ENCODE measurements around the gene N4BP2L2.

The N4BP2L2 gene

GRCh38 chr13:32495841-32496240 lies 42.8 kb downstream of the N4BP2L2 start:
- Histone ChIP-seq H3K27me3 (replicated peaks in 2 of 5; ENCODE audit: control insufficient read depth in 4 of 5, insufficient read depth in 5 of 5, low read length in 4 of 5) (no peaks in the 10 kb centered on the region), H3K27ac (ENCODE audit: insufficient read depth in 1 of 2, low read depth in 1 of 2, low read length in 2 of 2, poor library complexity in 1 of 2, severe bottlenecking in 2 of 2) (no peak overlapping the region), H3K9me3 (ENCODE audit: control extremely low read depth in 1 of 5, control insufficient read depth in 4 of 5, insufficient read depth in 2 of 5, low read depth in 1 of 5, low read length in 4 of 5) (no peaks in the 10 kb centered on the region), H3K36me3 (ENCODE audit: control insufficient read depth in 4 of 4, insufficient read depth in 4 of 4, low read length in 3 of 4) (no peaks in the 10 kb centered on the region), H3K4me3 (ENCODE audit: control insufficient read depth in 1 of 7, extremely low read depth in 1 of 7, insufficient read depth in 4 of 7, low read depth in 2 of 7, low read length in 6 of 7) (no peak overlapping the region), H3K4me1 (ENCODE audit: control extremely low read depth in 1 of 4, control insufficient read depth in 4 of 4, insufficient read depth in 4 of 4, low read length in 3 of 4) (peaks cover 8 to 17% (median 12%) of the 10 kb centered on the region in 4 experiments)
- DNase-seq = no peak
- CTCF ChIA-PET = interaction anchor here (0.9 to 1.4 kb wide), 2 partner anchors 11 to 18 kb away, joined by 3 to 4 read pairs; no protein-coding TSS in a partner anchor
- POLR2A ChIA-PET = no interaction called here
- 100% methylated on average over 3 of the region's 4 CpGs for WGBS (ENCODE audit: insufficient coverage)

- no peak overlapping the region for H3K27ac ChIP-seq (ENCODE audit: insufficient read depth in 1 of 2, low read depth in 1 of 2, low read length in 2 of 2, poor library complexity in 1 of 2, severe bottlenecking in 2 of 2)
- WGBS (ENCODE audit: insufficient coverage) = 91% methylated on average over 4 of the region's 5 CpGs
- H3K27me3 ChIP-seq (replicated peaks in 2 of 5; ENCODE audit: control insufficient read depth in 4 of 5, insufficient read depth in 5 of 5, low read length in 4 of 5) = no peaks in the 10 kb centered on the region
- CTCF ChIA-PET = interaction anchor here (0.9 to 1.4 kb wide), 2 partner anchors 12 to 18 kb away, joined by 3 to 4 read pairs; no protein-coding TSS in a partner anchor
- H3K4me3 ChIP-seq (ENCODE audit: control insufficient read depth in 1 of 7, extremely low read depth in 1 of 7, insufficient read depth in 4 of 7, low read depth in 2 of 7, low read length in 6 of 7) = no peak overlapping the region
- H3K9me3 ChIP-seq (ENCODE audit: control extremely low read depth in 1 of 5, control insufficient read depth in 4 of 5, insufficient read depth in 2 of 5, low read depth in 1 of 5, low read length in 4 of 5) = no peaks in the 10 kb centered on the region
- peaks cover 8 to 17% (median 12%) of the 10 kb centered on the region in 4 experiments for H3K4me1 ChIP-seq (ENCODE audit: control extremely low read depth in 1 of 4, control insufficient read depth in 4 of 4, insufficient read depth in 4 of 4, low read length in 3 of 4)
- POLR2A ChIA-PET = no interaction called here
- no peaks in the 10 kb centered on the region for H3K36me3 ChIP-seq (ENCODE audit: control insufficient read depth in 4 of 4, insufficient read depth in 4 of 4, low read length in 3 of 4)
- DNase-seq = peak in 1 of 3 donors; percentile 8
Observed at GRCh38 chr13:32495429-32495828, 43.2 kb downstream of the N4BP2L2 start.

GRCh38 chr13:32491028-32491427 lies 47.6 kb downstream of the N4BP2L2 start:
- Histone ChIP-seq H3K9me3 (ENCODE audit: control extremely low read depth in 1 of 5, control insufficient read depth in 4 of 5, insufficient read depth in 2 of 5, low read depth in 1 of 5, low read length in 4 of 5) (no peaks in the 10 kb centered on the region), H3K36me3 (ENCODE audit: control insufficient read depth in 4 of 4, insufficient read depth in 4 of 4, low read length in 3 of 4) (no peaks in the 10 kb centered on the region), H3K4me3 (ENCODE audit: control insufficient read depth in 1 of 7, extremely low read depth in 1 of 7, insufficient read depth in 4 of 7, low read depth in 2 of 7, low read length in 6 of 7) (no peak overlapping the region), H3K27me3 (replicated peaks in 2 of 5; ENCODE audit: control insufficient read depth in 4 of 5, insufficient read depth in 5 of 5, low read length in 4 of 5) (no peaks in the 10 kb centered on the region), H3K4me1 (ENCODE audit: control extremely low read depth in 1 of 4, control insufficient read depth in 4 of 4, insufficient read depth in 4 of 4, low read length in 3 of 4) (no peaks in the 10 kb centered on the region), H3K27ac (ENCODE audit: insufficient read depth in 1 of 2, low read depth in 1 of 2, low read length in 2 of 2, poor library complexity in 1 of 2, severe bottlenecking in 2 of 2) (no peak overlapping the region)
- no CpG with 5 or more reads among the region's 1 CpG for WGBS (ENCODE audit: insufficient coverage)
- DNase-seq = no peak
- ChIA-PET CTCF (no interaction called here), POLR2A (no interaction called here)

GRCh38 chr13:32476892-32477291 lies 61.7 kb downstream of the N4BP2L2 start:
- H3K4me1 ChIP-seq (ENCODE audit: control extremely low read depth in 1 of 4, control insufficient read depth in 4 of 4, insufficient read depth in 4 of 4, low read length in 3 of 4) = peaks cover 0 to 9% (median 5%) of the 10 kb centered on the region in 4 experiments
- H3K27ac ChIP-seq (ENCODE audit: insufficient read depth in 1 of 2, low read depth in 1 of 2, low read length in 2 of 2, poor library complexity in 1 of 2, severe bottlenecking in 2 of 2) = no peak overlapping the region
- H3K9me3 ChIP-seq (ENCODE audit: control extremely low read depth in 1 of 5, control insufficient read depth in 4 of 5, insufficient read depth in 2 of 5, low read depth in 1 of 5, low read length in 4 of 5) = no peaks in the 10 kb centered on the region
- no peaks in the 10 kb centered on the region for H3K36me3 ChIP-seq (ENCODE audit: control insufficient read depth in 4 of 4, insufficient read depth in 4 of 4, low read length in 3 of 4)
- ChIA-PET POLR2A (no interaction called here), CTCF (no interaction called here)
- no peaks in the 10 kb centered on the region for H3K27me3 ChIP-seq (replicated peaks in 2 of 5; ENCODE audit: control insufficient read depth in 4 of 5, insufficient read depth in 5 of 5, low read length in 4 of 5)
- WGBS (ENCODE audit: insufficient coverage) = 98% methylated on average over 5 of the region's 5 CpGs
- no peak overlapping the region for H3K4me3 ChIP-seq (ENCODE audit: control insufficient read depth in 1 of 7, extremely low read depth in 1 of 7, insufficient read depth in 4 of 7, low read depth in 2 of 7, low read length in 6 of 7)
- no peak for DNase-seq

GRCh38 chr13:32476021-32476731 lies 62.4 kb downstream of the N4BP2L2 start:
- H3K9me3 ChIP-seq (ENCODE audit: control extremely low read depth in 1 of 5, control insufficient read depth in 4 of 5, insufficient read depth in 2 of 5, low read depth in 1 of 5, low read length in 4 of 5) = no peaks in the 10 kb centered on the region
- H3K36me3 ChIP-seq (ENCODE audit: control insufficient read depth in 4 of 4, insufficient read depth in 4 of 4, low read length in 3 of 4) = no peaks in the 10 kb centered on the region
- no peak overlapping the region for H3K4me3 ChIP-seq (ENCODE audit: control insufficient read depth in 1 of 7, extremely low read depth in 1 of 7, insufficient read depth in 4 of 7, low read depth in 2 of 7, low read length in 6 of 7)
- DNase-seq = no peak
- H3K27me3 ChIP-seq (replicated peaks in 2 of 5; ENCODE audit: control insufficient read depth in 4 of 5, insufficient read depth in 5 of 5, low read length in 4 of 5) = no peaks in the 10 kb centered on the region
- ChIA-PET CTCF (no interaction called here), POLR2A (interaction anchor here (0.6 kb wide), 1 partner anchor 62 kb away, joined by 3 read pairs; no protein-coding TSS in a partner anchor)
- no CpG with 5 or more reads among the region's 2 CpGs for WGBS (ENCODE audit: insufficient coverage)
- H3K4me1 ChIP-seq (ENCODE audit: control extremely low read depth in 1 of 4, control insufficient read depth in 4 of 4, insufficient read depth in 4 of 4, low read length in 3 of 4) = peaks cover 0 to 15% (median 7%) of the 10 kb centered on the region in 4 experiments
- no peak overlapping the region for H3K27ac ChIP-seq (ENCODE audit: insufficient read depth in 1 of 2, low read depth in 1 of 2, low read length in 2 of 2, poor library complexity in 1 of 2, severe bottlenecking in 2 of 2)

GRCh38 chr13:32474999-32475792 lies 63.4 kb downstream of the N4BP2L2 start:
- H3K4me3 ChIP-seq (ENCODE audit: control insufficient read depth in 1 of 7, extremely low read depth in 1 of 7, insufficient read depth in 4 of 7, low read depth in 2 of 7, low read length in 6 of 7) = no peak overlapping the region
- H3K27ac ChIP-seq (ENCODE audit: insufficient read depth in 1 of 2, low read depth in 1 of 2, low read length in 2 of 2, poor library complexity in 1 of 2, severe bottlenecking in 2 of 2) = no peak overlapping the region
- no peak for DNase-seq
- H3K36me3 ChIP-seq (ENCODE audit: control insufficient read depth in 4 of 4, insufficient read depth in 4 of 4, low read length in 3 of 4) = peaks cover 0 to 2% (median 0%) of the 10 kb centered on the region in 4 experiments
- no peaks in the 10 kb centered on the region for H3K9me3 ChIP-seq (ENCODE audit: control extremely low read depth in 1 of 5, control insufficient read depth in 4 of 5, insufficient read depth in 2 of 5, low read depth in 1 of 5, low read length in 4 of 5)
- ChIA-PET POLR2A (no interaction called here), CTCF (no interaction called here)
- H3K4me1 ChIP-seq (ENCODE audit: control extremely low read depth in 1 of 4, control insufficient read depth in 4 of 4, insufficient read depth in 4 of 4, low read length in 3 of 4) = peaks cover 0 to 15% (median 7%) of the 10 kb centered on the region in 4 experiments
- WGBS (ENCODE audit: insufficient coverage) = 89% methylated on average over 7 of the region's 10 CpGs
- H3K27me3 ChIP-seq (replicated peaks in 2 of 5; ENCODE audit: control insufficient read depth in 4 of 5, insufficient read depth in 5 of 5, low read length in 4 of 5) = no peaks in the 10 kb centered on the region

GRCh38 chr13:32473650-32474049 lies 64.9 kb downstream of the N4BP2L2 start:
- Histone ChIP-seq H3K27me3 (replicated peaks in 2 of 5; ENCODE audit: control insufficient read depth in 4 of 5, insufficient read depth in 5 of 5, low read length in 4 of 5) (no peaks in the 10 kb centered on the region), H3K4me1 (ENCODE audit: control extremely low read depth in 1 of 4, control insufficient read depth in 4 of 4, insufficient read depth in 4 of 4, low read length in 3 of 4) (peaks cover 0 to 15% (median 7%) of the 10 kb centered on the region in 4 experiments), H3K9me3 (ENCODE audit: control extremely low read depth in 1 of 5, control insufficient read depth in 4 of 5, insufficient read depth in 2 of 5, low read depth in 1 of 5, low read length in 4 of 5) (no peaks in the 10 kb centered on the region), H3K4me3 (ENCODE audit: control insufficient read depth in 1 of 7, extremely low read depth in 1 of 7, insufficient read depth in 4 of 7, low read depth in 2 of 7, low read length in 6 of 7) (no peak overlapping the region), H3K27ac (ENCODE audit: insufficient read depth in 1 of 2, low read depth in 1 of 2, low read length in 2 of 2, poor library complexity in 1 of 2, severe bottlenecking in 2 of 2) (no peak overlapping the region), H3K36me3 (ENCODE audit: control insufficient read depth in 4 of 4, insufficient read depth in 4 of 4, low read length in 3 of 4) (peaks cover 0 to 2% (median 0%) of the 10 kb centered on the region in 4 experiments)
- CTCF ChIA-PET = interaction anchor here (1.0 kb wide), 1 partner anchor 11 kb away, joined by 3 read pairs; no protein-coding TSS in a partner anchor
- POLR2A ChIA-PET = no interaction called here
- no peak for DNase-seq
- 100% methylated on average over 1 of the region's 1 CpG for WGBS (ENCODE audit: insufficient coverage)
